Inflammatory macrophage (primary cell): ENCODE measurements around the gene CD6.

Experiments
- DNase-seq, 2 donors: peaks; one replicate each; pipeline ENCODE4 v3.0.0-alpha.2; 2020 to 2022
- total RNA-seq, 18 experiments: gene quantifications; one replicate each; lab custom pipeline; 2026; ENCODE audit warnings: mixed read lengths in 6 of 18, inconsistent platforms in 2 of 18; lab: John Stamatoyannopoulos, UW

The CD6 gene
- 0 to 0.89 (median 0.54) reads per million in 18 experiments for total RNA-seq

DNA sequence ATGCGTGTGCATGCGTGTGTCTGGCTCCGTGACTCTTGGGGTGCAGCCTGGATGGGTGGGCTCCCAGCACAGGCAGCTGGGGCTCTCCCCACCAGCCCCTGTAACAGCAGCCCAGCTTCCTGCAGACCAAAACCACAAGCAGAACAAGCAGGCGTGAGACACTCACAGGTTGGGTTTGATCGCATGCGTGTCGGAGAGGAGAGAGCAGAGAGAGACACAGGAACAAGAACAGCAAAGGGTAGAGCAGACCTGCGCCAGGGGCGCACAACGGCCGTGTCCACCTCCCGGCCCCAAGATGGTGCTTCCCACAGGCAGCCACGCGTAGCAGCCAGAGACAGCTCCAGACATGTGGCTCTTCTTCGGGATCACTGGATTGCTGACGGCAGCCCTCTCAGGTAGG, at the start of gene CD6:
TSS of gene CD6 (plus strand) at position 161 of the 400 bp plus-strand sequence. CDS start at position 347, 186 bp downstream.
- no peak for DNase-seq

- DNase-seq: no peak
Observed at GRCh38 chr11:60921777-60922335, 49.6 kb upstream of the CD6 start.

GRCh38 chr11:60922906-60923305, 48.6 kb upstream of the CD6 start:
- DNase-seq: no peak

- DNase-seq: no peak
Observed at GRCh38 chr11:60923326-60923725, 48.2 kb upstream of the CD6 start.

DNA sequence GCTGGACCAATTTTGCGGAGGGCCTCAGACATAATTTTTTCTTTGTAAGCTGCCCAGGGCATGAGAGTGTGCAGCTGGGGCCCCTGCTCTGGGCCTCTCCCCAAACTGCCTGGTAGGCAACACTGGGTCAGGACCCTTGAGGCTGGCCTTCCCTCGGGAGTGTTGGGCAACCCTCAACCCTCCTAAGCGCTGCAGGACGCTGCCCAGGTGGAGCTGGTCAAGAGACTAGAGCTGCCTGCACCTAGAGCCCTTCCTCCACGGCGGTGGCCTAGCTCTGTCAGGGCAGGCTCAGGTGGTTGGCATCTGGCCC, 47.7 kb upstream of the CD6 start:
- DNase-seq: no peak

- no peak for DNase-seq
Observed at GRCh38 chr11:60924110-60924905, 47.2 kb upstream of the CD6 start, which contains the start of gene TMEM132A. Gene TMEM132A, plus strand, starts transcription at chr11:60924460. Its CDS starts 174 bp downstream, at chr11:60924634.

GRCh38 chr11:60924906-60925853, 46.3 kb upstream of the CD6 start:
- no peak for DNase-seq

DNA sequence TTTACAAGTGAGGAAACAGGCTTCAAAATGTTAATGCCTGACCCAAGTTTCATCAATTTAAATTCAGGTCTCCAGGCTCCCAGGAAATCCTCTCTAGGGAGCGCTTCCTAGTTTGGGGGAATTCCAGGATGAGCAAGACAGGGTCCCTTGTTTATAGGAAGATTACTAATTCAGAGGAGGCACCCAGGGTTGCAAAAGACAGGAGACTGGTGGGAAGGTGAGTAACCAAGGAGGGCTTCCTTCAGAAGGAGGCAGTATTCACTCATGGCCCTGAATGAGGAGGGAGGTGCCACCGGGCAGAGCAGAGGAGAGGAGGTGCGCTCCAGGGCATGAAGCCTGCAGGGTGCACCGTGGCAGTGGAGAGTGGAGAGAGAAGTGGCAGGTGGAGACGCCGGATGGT, 45.6 kb upstream of the CD6 start:
- DNase-seq: no peak

- DNase-seq: no peak
Observed at GRCh38 chr11:60926500-60926899, 45.0 kb upstream of the CD6 start.

DNA sequence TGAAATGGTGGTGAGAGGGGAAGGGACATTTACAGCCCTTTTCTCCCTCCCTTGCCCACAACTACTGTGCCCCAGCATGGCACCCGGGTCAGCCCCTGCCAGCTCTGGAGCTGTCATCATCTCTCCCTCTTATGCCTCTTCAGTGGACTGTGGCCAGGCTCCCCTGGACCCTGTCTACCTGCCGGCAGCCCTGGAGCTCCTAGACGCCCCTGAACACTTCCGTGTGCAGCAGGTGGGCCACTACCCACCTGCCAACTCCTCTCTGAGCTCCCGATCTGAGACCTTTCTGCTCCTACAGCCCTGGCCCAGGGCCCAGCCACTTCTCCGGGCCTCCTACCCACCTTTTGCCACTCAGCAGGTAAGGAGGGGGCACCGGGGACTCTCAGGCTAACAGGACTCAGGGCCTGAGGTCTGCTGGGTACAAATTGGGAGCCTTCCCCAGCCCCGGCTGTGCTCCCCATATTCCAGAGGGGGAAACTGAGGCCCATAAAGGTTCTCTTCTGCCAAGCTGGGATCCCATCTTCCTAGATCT, 44.4 kb upstream of the CD6 start:
- no peak for DNase-seq

DNA sequence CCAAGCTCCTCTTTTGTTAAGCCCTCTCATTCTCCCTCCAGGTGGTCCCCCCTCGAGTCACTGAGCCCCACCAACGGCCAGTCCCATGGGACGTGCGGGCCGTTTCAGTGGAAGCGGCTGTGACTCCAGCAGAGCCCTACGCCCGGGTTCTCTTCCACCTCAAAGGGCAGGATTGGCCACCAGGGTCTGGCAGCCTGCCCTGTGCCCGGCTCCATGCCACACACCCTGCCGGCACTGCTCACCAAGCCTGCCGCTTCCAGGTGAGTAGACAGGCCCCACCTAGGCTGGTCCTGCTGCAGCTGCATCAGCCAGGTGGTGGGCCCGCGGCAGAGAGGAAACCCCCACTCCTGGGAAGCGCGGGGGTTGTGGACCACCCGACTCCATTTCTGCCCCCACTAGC, 43.9 kb upstream of the CD6 start:
- DNase-seq: no peak

- no peak for DNase-seq
Observed at GRCh38 chr11:60928563-60929001, 42.9 kb upstream of the CD6 start.

DNA sequence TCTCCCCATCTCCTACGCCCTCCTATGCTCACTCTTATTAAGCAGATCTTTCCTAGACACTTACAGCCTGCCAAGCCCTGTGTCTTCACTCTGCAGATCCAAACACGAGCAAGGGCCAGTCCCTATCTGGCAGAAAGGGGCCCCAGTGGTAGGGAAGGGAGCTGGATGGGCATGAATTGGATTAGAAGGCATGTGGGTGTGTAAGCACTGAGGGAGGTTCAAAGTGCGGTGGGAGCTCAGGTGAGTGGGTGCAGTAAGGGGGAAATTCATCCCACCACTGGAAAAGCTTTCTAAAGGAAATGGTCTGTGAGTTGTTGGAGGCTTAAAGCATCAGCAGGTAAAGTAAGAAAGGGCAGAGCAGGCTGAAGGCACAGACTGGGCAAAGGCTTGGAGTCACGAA, 41.7 kb upstream of the CD6 start:
- no peak for DNase-seq

DNA sequence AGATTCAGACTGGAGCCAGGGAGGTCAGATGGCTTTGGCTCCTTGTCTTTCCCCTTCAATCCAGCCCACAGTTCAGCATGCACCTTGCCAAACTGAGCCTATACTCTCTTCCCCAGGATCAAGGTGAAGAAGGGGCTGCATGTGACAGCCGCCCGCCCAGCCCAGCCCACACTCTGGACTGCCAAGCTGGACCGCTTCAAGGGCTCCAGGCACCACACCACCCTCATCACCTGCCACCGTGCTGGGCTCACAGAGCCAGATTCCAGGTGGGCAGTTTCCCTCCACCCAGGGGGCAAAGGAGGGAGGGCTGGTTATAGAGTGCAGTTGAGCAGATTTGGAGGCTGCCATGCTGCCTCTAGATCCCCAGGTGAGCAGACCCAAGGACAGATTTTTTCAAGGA, 41.1 kb upstream of the CD6 start:
- no peak for DNase-seq

DNA sequence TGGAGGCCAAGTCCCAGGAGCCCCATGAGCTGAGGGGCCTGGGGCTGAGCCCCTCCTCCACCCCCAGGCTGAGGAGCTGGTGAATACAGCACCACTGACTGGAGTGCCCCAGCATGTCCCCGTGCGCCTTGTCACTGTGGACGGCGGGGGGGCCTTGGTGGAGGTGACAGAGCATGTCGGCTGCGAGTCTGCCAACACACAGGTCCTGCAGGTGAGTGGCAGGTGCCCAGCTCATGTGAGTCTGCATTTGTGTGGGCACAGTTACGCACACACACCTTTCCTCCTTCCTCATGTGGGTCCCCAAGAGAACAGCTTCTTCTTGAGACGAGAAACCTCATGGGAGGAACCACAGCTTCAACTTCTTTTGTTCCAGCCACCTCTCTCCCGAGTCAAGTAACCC, 39.6 kb upstream of the CD6 start:
- DNase-seq: no peak

DNA sequence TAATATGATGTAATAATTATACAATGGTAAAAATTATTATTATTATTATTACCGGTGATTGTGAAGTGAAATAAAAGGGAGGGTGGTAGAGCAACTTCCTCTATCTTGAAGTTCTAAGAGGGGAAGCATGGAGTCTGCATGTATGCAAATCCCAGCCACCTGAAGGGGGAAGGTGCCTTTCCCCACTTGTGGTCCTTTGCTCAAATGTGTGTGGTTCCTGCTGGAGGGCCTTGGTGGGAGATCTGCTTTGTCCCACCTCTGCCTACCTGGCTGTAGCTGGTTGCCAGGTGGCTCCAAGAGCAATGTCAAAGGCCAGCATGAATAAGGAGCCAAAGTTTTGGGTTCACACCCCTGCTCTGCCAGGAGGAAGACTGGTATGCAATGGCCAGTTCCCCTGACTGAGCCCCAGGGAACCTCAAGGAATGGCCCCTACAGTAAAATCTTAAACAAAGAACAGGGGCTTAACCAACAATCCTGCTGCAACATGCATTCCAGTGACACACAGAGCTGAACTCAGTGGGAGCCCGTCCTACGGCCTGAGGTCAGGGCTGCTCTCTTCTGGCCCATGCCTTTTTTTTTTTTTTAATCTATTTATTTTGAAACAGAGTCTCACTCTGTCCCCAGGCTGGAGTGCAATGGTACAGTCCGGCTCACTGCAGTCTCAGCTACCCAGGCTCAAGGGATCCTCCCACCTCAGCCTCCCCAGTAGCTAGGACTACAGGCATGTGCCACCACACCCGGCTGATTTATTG, 38.7 kb upstream of the CD6 start:
- DNase-seq: no peak

- DNase-seq: peak in 1 of 2 donors; percentile 51
Observed at GRCh38 chr11:60933416-60934123, 37.9 kb upstream of the CD6 start.

DNA sequence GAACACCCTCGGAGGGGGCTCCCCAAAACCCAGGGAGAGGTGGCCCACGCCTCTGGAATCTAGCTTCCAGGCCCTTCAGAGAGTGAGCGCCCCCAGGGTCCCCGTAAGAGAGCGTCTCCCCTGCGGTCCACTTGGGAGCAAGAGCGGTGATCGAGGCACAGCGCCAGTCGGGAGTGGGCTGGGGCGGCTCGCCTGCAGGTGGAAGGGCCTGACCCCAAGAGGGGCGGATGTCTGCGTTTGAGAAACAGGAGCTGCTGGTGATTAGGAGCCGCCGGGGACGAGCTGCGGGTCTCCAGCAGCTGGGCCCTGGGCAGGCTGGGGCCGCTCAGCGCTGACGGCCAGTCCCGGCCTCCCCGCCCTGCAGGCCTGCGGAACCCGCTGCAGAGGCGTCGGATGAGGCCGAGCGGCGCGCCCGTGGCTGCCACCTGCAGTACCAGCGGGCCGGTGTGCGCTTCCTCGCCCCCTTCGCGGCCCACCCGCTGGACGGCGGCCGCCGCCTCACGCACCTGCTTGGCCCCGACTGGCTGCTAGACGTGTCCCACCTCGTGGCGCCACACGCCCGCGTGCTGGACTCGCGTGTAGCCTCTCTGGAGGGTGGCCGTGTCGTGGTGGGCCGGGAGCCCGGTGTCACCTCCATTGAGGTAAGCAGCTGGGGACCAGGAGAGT, 37.2 kb upstream of the CD6 start:
- DNase-seq: no peak

GRCh38 chr11:60934790-60935605, 36.5 kb upstream of the CD6 start:
- no peak for DNase-seq
